ENCODE data around the gene PI16.

The PI16 gene

DNA sequence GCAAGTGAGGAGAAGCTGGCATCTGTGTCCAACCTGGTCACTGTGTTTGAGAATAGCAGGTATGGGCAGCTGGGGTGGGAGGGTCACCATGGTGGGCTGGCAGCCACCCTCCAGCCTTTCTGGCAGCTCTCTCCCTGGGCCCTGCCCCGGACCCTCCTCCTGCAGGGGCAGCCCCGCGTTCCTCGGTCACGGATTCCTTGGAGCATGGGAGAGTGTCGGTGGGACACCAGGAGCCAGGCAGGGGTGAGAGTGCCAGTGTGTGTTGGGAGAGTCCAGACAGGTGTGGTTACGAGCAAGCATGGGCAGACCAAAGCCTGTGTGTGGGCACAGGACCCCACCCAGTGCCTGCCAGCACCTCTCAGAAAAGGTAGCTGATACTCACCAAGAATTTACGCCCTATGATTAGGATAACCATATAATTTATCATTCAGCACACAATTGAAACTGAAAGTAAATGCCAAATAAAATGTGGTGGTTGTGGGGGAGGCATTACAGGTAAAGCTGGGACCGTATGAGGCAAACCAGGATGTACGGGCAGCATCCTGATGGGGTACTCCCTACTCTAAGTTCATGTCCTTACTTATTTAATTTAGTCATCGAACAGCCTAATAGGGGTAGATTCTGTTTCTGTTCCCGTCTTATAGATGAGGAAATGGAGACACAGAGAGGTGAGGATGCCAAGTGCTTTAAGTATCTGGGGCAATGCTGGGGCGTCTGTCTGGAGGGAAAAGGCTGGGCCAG is 51.5 kb downstream of the PI16 start:
- no peak for DNase-seq

DNA sequence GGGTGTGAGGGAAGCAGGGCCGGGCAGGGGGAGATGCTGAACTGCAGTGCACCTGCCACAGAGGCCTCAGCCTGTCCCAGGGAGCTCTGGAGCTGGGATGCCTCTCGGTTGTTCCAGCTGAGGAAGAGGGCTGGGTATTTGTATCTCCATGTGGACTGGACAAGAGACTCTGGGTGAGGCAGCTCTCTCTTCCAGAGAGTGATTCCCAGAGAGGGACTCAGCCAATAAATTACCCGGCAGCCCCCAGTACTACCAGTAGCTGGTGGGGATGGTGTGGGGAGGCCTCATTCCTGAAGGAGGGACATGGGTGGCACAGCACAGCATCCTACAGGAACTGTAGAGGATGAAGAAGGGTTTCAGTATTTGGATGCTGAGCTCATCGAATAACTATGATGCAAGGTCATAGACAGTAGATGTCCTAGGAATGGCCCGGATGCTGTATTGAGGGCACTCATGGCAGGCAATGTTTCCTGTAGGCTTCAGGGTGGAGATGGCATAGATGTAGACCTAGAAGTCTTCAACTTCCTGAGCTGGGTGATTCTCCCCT is 52.3 kb downstream of the PI16 start:
- DNase-seq: no peak

DNA sequence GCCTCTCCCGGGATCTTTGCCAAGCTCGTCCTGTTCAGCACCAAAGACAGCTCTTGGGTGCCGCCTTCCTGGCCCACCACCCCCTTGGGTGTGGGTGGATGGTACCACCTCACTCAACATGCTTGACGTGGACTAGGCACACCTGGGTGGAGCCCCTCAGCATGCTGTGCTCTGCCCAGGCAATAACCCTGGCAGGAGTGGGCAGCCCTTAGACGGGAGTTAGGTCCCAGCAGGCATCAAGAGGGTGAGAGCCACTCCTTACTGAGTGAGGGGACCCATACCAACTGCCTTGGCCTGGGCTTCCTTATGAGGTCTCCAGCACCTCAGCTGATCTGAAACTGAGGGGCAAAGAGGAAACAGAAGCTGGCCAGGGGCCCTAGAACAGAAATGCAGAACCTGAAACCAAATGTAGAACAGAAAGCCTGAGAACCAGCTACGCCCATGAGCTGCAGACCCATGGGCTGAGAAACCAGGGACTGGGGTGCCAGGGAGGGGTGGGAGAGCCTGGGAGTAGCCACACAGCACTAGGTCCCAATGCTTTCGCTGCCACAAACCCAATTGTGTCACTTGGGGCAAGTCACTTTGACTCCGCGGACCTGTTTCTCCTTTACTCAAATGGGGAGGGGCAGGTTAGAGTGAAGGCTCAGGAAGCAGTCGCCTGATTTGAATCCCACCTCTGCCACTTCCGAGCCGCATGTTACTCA is 53.0 kb downstream of the PI16 start:
- no peak for DNase-seq

GRCh38 chr6:37008484-37009465 is 54.2 kb downstream of the PI16 start:
- no peak for DNase-seq

- DNase-seq: no peak
Measured at GRCh38 chr6:37010402-37010892, 55.9 kb downstream of the PI16 start.

- DNase-seq: no peak
Measured at GRCh38 chr6:37011656-37012378, 57.3 kb downstream of the PI16 start.

GRCh38 chr6:37013516-37014491 is 59.3 kb downstream of the PI16 start:
- DNase-seq: no peak

All from stimulated activated CD4-positive, alpha-beta T cell treated with anti-CD3 and anti-CD28 coated beads, Interleukin-15, amount 100 ng/mL, for 24 hours (primary cell).